ENCODE measurements around the gene MSH3. TPM values are rescaled to one million over a fixed set of nuclear protein-coding genes. Genes with fewer than 3 reads are reported as not detected.

Gene MSH3
- polyA plus RNA-seq, 3 donors: 4.5 to 9.9 (median 8.0) TPM

GRCh38 chr5:80790698-80791097 lies 136.2 kb downstream of the MSH3 start:
- no peak for DNase-seq

GRCh38 chr5:80793354-80793753 lies 138.9 kb downstream of the MSH3 start:
- H3K36me3 ChIP-seq (replicated peaks in 1 of 2; ENCODE audit: control insufficient read depth in 1 of 2, insufficient read depth in 2 of 2, low read length in 2 of 2): peaks cover 59 to 95% of the 10 kb centered on the region in 2 donors
- no peaks in the 10 kb centered on the region for H3K4me1 Mint-ChIP-seq
- no peaks in the 10 kb centered on the region for H3K27me3 Mint-ChIP-seq (ENCODE audit: low read depth in 3 of 3)
- no peak overlapping the region for H3K4me3 ChIP-seq (replicated peaks in 1 of 3; ENCODE audit: low read depth in 2 of 3, low read length in 3 of 3)
- no peak overlapping the region for H3K9ac ChIP-seq (ENCODE audit: insufficient read depth, low read length, poor library complexity, severe bottlenecking)
- H3K4me2 ChIP-seq (replicated peaks; ENCODE audit: extremely low read depth, low read length, poor library complexity, severe bottlenecking): no peak overlapping the region
- no peak overlapping the region for H3K27ac ChIP-seq (ENCODE audit: low read depth in 1 of 2, low read length in 2 of 2)
- no peaks in the 10 kb centered on the region for H3K9me3 Mint-ChIP-seq
- no peak for TF ChIP-seq CTCF (IDR thresholded peaks at IDR 0.05)
- WGBS (ENCODE audit: insufficient coverage): no CpG with 5 or more reads among the region's 1 CpG
- H3K79me2 ChIP-seq (ENCODE audit: insufficient read depth, low read length): no peaks in the 10 kb centered on the region
- H3K36me3 Mint-ChIP-seq: peaks cover 38 to 47% of the 10 kb centered on the region in 2 donors
- H3K27ac Mint-ChIP-seq: no peak overlapping the region
- no peaks in the 10 kb centered on the region for H3K4me1 ChIP-seq (ENCODE audit: control insufficient read depth in 1 of 2, insufficient read depth in 2 of 2, low read length in 2 of 2)
- H3K9me3 ChIP-seq (replicated peaks in 1 of 2; ENCODE audit: control insufficient read depth in 1 of 2, insufficient read depth in 1 of 2, low read length in 2 of 2): no peaks in the 10 kb centered on the region
- no peak overlapping the region for H2AFZ ChIP-seq (ENCODE audit: insufficient read depth, low read depth, low read length, poor library complexity, severe bottlenecking)
- no peaks in the 10 kb centered on the region for H4K20me1 ChIP-seq (ENCODE audit: insufficient read depth, low read length)
- DNase-seq: no peak
- no peaks in the 10 kb centered on the region for H3K27me3 ChIP-seq (ENCODE audit: control insufficient read depth in 2 of 2, insufficient read depth in 2 of 2, low read length in 2 of 2)
- intact Hi-C loops (cut with micrococcal nuclease): no loop called here
- no peak overlapping the region for H3K4me3 Mint-ChIP-seq

More at GRCh38 chr5:80790698-80791097, 136.2 kb downstream of the MSH3 start:
- Histone ChIP-seq H3K4me3 (replicated peaks in 1 of 3; ENCODE audit: low read depth in 2 of 3, low read length in 3 of 3) (no peak overlapping the region), H3K27ac (ENCODE audit: low read depth in 1 of 2, low read length in 2 of 2) (no peak overlapping the region), H3K36me3 (replicated peaks in 1 of 2; ENCODE audit: control insufficient read depth in 1 of 2, insufficient read depth in 2 of 2, low read length in 2 of 2) (peaks cover 63 to 84% of the 10 kb centered on the region in 2 donors), H3K9me3 (replicated peaks in 1 of 2; ENCODE audit: control insufficient read depth in 1 of 2, insufficient read depth in 1 of 2, low read length in 2 of 2) (no peaks in the 10 kb centered on the region), H3K9ac (ENCODE audit: insufficient read depth, low read length, poor library complexity, severe bottlenecking) (no peak overlapping the region), H3K4me1 (ENCODE audit: control insufficient read depth in 1 of 2, insufficient read depth in 2 of 2, low read length in 2 of 2) (no peaks in the 10 kb centered on the region), H2AFZ (ENCODE audit: insufficient read depth, low read depth, low read length, poor library complexity, severe bottlenecking) (no peak overlapping the region), H3K4me2 (replicated peaks; ENCODE audit: extremely low read depth, low read length, poor library complexity, severe bottlenecking) (no peak overlapping the region), H4K20me1 (ENCODE audit: insufficient read depth, low read length) (no peaks in the 10 kb centered on the region), H3K27me3 (ENCODE audit: control insufficient read depth in 2 of 2, insufficient read depth in 2 of 2, low read length in 2 of 2) (no peaks in the 10 kb centered on the region), H3K79me2 (ENCODE audit: insufficient read depth, low read length) (no peaks in the 10 kb centered on the region)
- Mint-ChIP-seq H3K4me1 (no peaks in the 10 kb centered on the region), H3K4me3 (no peak overlapping the region), H3K27ac (no peak overlapping the region), H3K36me3 (peaks cover 29 to 43% of the 10 kb centered on the region in 2 donors), H3K9me3 (no peaks in the 10 kb centered on the region), H3K27me3 (ENCODE audit: low read depth in 3 of 3) (no peaks in the 10 kb centered on the region)
- no CpG with 5 or more reads among the region's 3 CpGs for WGBS (ENCODE audit: insufficient coverage)
- intact Hi-C loops (cut with micrococcal nuclease): no loop called here
- no peak for TF ChIP-seq CTCF (IDR thresholded peaks at IDR 0.05)
